ENCODE data around the gene ITGA8.
"Not testable (repeated sequence)": the region's sequence is repeated elsewhere in the genome, so short reads cannot be mapped to it uniquely, and the experiment has no call there.

Gene ITGA8

GRCh38 chr10:15489431-15489830 lies 230.3 kb downstream of the ITGA8 start:
- DNase-seq: no peak

- no peak for DNase-seq
Observed at GRCh38 chr10:15487376-15487775, 232.3 kb downstream of the ITGA8 start.

DNA sequence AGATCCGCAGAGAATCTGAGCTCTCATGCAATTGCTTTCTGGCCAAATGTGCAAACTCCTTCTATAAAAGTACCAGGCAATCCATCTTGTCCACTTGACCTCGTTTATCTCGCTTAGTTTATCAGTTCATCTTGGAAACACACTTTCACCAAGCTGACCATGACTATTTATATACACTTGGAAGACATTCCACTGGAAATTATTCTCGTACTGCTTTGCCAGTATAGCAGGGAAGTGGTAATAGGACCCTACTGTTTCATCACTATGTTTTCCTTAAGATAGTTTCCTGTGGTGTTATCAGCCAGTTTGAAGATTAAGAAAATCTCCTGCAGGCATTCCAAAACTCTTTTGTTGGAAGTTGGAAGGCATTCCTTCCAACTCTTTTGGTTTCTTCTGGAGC lies 233.3 kb downstream of the ITGA8 start:
- no peak for DNase-seq

- DNase-seq: no peak
Observed at GRCh38 chr10:15485684-15486316, 233.9 kb downstream of the ITGA8 start.

DNA sequence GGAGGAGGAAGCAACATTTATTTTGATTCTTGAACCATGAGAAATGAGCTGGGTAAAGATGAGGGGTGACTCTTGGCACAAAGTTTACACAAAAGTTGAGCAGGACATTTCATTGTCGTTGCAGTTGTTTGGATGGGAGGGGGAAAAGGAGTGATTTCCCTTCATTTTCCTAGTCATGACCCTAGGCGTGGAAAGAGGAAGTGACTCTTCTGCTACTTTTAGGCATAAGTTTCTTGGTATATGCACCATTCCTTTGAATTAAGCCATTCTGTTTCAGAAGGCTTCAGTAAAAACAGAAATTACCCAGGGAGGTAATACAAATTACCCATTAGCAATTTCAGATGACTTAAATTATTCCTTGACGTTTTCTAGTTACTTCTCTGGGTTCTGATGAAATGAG lies 234.7 kb downstream of the ITGA8 start:
- no peak for DNase-seq

- DNase-seq: no peak
Observed at GRCh38 chr10:15484128-15484527, 235.6 kb downstream of the ITGA8 start.

- no peak for DNase-seq
Observed at GRCh38 chr10:15483215-15484075, 236.3 kb downstream of the ITGA8 start.

DNA sequence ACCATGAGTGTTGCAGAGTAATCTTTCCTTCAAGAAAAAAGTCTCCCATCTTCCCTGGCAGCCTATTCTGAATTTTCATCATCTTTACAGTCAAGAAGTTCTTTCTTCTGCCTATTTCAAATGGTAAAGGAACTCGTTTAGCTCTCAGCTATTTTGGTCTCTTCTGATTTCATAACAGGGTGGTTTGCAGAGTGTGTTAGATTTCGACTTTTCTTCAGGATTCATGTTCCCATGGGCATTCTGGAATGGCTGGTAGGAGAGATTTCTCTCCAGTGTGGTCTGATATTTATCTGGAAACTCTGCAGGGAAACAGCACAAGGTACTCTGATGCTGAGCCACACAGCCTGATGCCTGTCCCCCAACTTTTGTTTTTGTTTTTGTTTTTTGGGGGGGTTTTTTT lies 237.6 kb downstream of the ITGA8 start:
- DNase-seq: no peak

- no peak for DNase-seq
Observed at GRCh38 chr10:15478950-15479349, 240.8 kb downstream of the ITGA8 start.

- DNase-seq: no peak
Observed at GRCh38 chr10:15478429-15478828, 241.3 kb downstream of the ITGA8 start.

DNA sequence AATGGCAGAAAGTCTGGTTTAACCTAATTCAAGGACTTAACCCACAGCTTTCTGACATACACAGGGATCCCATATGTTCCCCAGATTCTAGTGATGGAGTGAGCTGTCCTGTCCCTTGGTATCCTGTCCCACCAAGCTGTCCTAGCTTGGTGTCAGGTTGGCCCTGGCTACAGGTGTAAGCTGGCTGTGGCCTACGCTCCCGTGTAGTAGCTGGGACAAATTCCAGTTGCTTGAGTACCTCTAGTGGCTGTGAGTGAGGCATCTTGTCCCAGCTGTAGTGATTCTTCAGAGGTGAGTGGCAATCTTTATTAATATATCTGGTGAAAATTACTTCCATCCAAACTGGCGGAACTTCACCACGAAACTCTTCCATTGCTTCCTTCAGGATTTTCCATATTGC lies 243.4 kb downstream of the ITGA8 start:
- DNase-seq: no peak

- not testable (repeated sequence) for DNase-seq
Observed at GRCh38 chr10:15475439-15475838, 244.3 kb downstream of the ITGA8 start.

GRCh38 chr10:15474671-15475070 lies 245.1 kb downstream of the ITGA8 start:
- DNase-seq: no peak

GRCh38 chr10:15473396-15473767 lies 246.3 kb downstream of the ITGA8 start:
- DNase-seq: no peak

DNA sequence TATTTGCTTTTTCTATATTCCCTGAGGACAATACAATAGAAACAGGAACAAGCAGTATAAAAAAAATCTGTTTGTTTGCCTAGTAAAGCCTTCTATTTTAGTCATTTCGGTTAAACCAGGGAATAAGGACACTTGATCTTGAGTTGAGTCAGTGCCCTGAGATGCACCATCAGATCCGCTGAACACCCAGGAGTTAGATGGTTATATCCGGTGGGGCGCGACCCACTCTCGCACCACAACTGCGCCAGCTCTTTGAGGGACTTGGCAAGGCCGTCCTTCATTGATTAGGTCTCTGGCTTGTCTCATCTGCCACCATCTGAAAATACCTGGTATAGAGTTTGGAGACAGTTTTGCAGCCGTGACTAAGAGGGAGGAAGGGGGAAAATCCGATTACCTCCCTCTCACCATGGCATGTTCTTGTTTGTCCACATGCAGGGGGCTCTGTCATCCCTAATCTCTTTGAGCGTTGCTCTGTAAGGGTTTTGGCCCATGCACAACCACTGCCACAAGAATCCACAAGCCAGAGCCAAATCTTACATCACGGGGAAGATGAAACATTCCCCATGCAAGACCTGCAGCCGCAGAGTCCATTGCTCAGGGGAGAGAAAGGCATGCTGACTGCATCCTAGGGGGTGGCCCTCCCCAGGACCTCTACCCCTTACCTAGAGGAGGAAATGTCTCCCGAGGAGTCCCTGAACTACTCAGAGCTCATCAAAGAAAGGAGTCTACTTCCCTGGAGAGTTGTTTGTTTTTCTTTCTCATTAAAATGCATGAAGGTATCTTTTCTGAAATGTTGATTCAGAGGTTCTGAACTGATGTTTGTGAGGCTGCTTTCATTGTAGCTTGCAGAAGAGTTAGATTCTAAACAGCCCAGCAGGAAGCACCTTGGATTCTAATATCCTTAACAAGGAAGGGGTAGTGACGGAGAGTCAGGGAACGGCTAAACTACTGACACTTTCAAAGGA lies 247.0 kb downstream of the ITGA8 start:
- DNase-seq: no peak

DNA sequence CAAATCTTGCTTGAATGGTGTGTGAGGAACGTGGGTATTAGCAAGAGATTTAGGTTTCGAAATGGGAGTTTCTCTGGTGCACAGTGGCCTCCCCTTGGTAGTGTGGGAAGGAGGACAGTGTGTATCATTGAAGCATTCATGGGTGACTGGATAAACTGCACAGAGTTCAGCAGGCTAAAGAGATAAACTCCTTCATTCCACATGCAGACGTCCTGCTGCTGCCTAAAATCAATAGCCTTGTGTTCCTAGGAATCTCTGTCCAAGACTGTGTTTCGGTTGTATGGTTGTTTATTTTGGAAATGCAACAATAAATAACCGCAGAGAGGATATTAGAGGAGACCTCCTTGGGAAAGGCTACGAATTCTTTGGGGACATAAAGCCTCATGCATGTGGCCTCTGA lies 247.7 kb downstream of the ITGA8 start:
- DNase-seq: no peak

DNA sequence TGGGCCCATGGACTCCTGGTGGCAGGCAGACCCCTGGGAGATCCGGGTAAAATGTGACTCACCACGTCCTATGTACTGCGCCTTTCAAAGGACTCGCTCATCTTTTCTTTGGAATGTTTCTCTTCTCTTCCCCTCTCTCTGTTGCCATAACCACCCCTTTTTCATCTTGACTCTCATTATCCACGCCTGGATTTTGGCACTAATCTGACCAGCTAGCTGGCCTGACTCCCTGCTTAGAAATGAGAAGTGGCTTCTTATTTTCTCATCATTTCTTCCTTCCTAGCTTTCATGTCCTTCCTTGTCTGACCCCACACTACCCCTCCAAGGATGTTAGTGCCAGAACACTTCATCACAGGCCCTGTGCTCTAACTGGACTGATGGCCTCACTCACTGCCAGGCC lies 250.6 kb downstream of the ITGA8 start:
- no peak for DNase-seq

- no peak for DNase-seq
Observed at GRCh38 chr10:15464381-15464780, 255.3 kb downstream of the ITGA8 start.
